Hematopoietic multipotent progenitor cell treated with erythropoietin and hydrocortisone succinate and interleukin-3 and kit ligand, for 8 days (in vitro differentiated cells): ENCODE data around the gene PDE1C.
A peak's percentile ranks its signal among the peaks of the same experiment; 100 is the strongest.

Source experiments
- DNase-seq: peaks from one replicate; pipeline ENCODE4 v3.0.0-alpha.2; 2015

PDE1C gene

DNA sequence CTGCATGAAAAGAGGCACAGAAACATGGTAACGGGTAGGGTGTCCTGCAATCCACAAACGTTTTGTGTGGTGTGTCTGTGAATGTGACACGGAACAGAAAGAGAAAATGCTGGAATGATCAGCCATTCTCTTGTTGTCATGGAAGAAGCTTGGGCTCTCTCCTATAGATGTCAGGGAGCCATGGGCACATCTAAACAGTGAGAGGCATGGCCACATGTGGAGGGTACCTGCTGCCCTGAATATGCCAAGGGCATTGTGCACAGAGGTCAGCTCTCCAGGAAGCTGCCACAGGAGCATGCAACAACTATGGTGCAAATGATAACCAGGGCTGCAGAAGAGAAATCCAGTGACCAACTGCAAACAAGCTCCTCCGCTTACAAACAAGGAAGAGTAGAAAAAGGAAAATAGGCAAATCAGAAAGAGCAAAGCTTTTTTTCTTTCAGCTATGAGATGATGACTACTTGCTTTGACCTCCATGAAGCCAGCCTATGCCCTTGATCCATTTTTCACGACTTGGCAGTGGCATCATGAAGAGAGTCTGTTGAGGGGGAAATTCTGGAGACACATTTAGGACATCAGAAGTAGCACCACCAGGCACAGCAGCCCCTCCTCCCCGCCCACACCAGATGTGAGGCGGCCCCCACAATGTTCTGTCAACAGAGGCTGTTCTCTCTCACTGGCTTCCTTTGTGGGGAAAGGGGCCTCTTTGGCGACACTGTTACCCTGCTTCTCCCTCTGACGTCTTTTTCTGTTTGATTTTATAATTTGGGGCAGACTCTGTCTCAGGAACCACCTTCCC is 4.8 kb upstream of the PDE1C start:
- no peak for DNase-seq

DNA sequence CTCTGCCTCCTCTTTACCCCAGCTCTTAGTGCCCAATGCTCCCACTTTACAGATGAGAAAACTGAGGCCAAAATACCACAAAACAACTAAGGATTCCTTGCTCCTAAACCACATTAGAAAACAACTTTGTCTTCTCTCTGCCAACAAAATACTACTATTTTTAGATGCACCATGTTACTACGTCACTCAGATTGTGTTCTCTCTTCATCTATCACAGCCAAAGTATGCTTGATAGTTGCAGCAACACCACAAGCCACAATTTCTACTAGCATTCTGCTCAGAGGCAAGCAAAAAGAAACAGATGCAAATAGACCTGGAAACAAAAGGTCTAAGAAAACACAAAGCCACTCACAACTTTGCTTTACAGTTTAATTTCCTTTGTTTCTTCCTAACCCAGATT is 3.3 kb upstream of the PDE1C start:
- DNase-seq, result no peak

DNA sequence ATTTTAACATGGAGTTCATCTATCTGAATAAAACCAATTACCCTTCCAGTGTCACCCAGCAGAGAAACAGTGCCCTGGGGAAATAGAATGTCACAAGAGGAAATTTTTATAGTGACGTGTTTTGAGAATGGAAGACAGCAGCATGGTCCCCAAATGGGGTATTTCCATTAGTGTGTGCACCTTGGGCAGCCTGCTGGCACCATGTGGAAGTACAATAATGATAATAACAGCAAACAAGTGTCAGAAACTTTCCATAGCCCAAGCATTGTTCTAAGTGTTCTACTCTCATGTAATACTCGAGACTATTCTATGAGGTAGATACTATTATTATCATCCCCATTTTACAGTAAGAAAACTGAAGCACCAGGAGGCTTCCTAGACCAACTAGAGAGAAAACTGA is 2.2 kb upstream of the PDE1C start:
- no peak for DNase-seq

DNA sequence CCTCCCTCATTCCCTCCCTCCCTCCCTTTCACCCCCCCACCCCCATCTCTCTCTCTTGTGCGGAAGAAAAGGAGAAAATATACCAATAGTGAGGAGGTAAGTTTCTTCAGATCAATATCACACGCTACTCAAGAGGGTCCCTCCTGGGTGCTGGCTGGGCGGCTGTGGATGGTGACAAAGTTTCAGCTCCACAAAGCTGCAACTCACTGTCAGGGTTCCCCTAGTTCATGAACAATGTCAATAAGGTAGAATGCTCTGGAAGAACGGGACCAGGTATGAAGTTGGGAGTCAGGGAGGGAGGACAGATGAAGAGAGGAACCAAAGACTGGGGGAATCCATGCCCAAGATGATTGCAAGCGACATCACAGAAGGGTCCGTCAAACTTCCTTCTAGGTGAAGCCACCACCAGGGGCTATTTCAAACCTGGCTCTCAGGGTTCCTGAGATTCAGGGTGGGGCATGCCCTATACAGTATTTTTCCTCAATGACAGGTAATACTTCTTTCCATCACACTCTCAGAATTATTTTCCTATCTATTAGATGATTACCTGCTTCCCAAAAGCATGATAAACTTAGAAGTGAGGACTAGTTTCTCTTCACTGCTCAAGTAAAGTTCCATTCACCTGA is 1.4 kb upstream of the PDE1C start:
- DNase-seq, result no peak

DNA sequence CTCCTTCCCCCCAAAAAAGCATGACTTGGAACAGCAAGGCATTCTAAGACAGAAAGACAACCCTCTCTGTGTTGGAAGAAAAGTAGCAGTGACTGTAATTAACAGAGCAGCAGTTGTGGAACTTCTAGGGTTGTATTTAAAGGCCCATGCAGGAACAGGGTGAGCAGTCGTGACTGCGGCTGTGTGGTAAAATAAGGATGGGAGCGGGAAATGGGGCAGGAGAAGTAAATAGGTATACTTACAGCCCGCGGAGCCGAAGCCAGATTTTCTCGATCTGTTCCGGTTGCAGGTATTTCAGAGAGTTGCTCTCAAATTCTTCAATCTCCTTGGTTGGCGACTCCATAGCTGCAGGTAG is 179 bp downstream of the PDE1C start:
- DNase-seq, result no peak

DNA sequence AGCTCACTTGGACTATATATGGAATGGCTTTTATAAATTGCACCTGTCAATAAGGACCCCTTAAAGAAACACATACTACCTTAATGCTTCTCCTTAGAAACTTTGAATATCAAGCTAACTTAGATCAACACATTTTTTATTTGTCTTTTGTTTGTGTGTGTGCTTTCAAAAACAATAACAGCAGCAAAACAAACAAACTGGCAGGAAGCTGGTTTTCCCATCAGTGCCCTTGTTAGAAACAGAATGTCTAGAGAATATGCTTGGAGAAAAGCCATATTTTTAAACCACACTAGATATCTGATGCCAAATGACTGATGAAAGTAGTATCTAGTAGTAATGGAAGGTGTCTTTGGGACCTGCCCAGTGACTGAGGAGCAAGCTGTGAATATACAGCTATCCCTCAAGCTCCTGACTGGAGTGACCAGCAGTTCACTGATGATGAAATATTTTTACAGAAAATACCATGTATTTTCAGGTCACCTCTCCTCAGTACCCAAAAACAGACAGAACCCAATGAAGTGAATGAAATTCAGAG is 1.0 kb downstream of the PDE1C start:
- no peak for DNase-seq

DNA sequence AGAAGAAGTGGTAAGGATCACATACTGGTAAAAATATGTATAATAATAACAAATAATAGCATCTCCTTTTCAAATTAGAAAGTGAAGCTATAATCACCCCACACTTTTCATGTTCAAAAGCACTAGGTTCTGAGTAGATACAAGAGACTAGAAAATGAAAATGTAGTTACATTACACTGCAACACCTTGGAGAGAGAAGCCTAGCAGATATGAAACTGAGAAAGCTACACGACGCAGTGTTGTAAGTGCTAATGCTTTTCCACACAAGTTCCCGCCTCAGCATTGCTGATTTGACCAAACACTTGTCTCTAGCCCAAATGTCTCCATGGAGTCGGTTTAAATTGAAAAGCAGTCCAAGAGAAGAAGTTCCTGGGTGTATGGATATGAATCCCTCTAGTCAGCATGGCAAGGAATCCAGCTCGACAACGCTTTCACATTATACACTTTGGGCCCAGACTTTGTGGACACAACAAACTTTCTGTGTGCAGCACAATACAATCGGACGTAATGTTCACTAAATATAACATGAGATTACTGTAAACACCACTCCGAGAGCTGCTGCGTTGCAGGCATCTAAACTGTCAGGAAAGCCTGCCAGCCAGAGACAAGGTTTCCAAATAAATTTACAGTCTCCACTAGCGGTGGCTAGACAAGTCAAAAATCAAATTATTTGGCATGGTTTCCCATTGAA is 1.7 kb downstream of the PDE1C start:
- no peak for DNase-seq

DNA sequence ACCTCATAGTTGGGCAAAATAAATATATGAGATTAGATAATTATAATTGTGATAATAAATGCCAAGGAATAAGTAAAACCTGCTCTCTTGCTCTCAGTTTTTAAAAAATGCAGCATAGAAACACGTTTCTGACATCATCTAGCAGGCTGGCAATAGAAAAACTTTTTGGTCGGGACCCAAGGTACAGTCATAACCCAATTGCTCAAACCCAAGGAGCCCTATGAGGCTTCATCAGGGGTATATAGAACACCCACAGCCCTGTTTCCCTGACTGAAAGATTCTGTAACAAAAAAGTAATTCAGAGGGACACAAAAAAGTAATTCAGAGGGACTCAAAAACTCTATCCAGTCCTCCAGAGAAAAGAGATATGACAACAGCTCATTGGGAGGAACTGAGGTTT is 3.8 kb downstream of the PDE1C start:
- no peak for DNase-seq

DNA sequence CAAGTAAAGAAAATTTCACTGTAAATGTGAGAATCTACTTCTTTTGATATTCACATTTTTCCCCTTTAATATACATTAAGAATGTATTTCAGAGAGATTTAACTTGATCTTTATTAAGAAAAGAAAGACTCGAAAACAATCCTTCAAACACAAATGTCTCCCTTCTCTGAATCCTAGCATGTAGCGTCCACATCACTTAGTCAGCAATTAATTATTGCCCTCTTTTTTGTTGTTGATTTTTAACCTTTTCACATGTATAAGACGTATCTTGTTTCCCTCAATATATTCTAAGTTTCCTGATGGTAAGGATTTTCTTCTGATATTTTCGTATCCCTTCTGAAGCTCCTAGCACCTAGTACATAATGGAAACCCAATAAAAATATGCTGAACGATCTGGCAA is 6.6 kb downstream of the PDE1C start:
- no peak for DNase-seq

DNA sequence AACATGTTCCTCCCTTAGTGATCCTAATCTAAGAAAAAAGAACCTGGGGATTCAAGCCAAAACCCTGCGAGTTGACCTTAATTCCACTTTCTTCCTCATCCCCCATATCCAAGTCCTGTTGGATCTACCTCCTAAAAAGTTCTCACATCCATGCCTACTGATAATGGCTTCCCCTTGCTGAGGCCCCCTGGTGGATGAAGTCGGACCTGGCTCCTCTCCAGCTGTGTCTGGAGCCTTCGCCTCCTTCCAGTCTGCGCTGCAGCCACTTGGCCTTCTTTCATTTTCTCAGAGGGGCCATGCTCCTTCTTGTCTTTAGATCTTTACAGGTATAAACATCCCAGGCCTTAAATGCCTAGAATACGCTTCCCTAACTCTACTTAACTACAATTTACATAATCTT is 8.1 kb downstream of the PDE1C start:
- peak; percentile 43 for DNase-seq

DNA sequence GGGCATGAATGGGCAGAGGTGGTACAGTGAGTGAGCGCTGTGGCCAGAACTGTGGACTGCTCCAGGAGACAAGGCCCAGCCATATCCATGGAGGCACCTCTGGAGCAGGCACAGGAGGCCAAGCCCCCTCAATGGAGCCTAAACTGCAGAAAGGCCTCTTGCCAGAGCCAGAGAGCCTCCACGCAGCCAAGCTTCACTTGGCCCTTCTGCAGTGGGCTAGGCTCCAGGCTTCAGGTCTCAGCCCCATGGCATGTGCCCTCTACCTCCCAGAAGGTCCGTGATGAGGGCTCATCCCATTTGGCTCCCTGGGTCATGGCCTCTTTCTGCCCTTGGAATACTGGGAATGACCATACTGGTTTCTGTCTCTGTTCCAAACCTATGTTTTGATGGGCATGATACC is 8.9 kb downstream of the PDE1C start:
- no peak for DNase-seq

DNA sequence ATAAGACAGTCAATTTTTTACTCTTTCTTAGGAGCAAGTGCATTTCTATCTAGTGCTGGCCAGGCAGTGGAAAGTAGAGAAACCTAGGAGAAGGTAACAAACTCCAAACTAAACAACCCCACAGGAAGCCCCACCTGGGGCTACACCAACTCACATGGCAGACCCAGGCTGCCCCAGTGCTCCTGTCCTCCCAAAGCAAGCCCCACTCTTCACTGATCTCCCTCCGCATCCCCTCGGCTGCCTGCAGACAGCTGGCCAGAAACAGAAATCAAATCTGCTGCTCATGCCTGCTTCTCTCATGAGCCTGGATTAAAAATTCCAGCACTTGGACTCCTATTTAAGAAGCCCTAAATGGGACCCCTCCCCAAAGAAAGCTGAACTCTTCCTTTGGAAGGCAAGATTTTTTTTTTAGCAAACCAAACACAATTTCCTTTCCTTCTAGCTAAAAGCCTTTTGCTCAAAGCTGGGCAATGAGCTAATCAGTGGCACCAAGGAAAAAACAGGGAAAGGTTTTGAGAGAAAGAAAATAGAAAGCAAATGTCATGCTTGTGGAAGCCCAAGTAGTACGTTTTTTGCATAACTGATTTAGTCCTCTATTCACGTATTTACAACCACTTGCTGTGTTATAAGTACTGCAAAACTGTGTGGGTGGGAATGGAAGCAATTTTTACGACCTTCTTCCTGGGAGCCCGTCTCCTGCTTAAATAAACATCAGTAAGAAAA is 10.8 kb downstream of the PDE1C start:
- DNase-seq, result no peak

DNA sequence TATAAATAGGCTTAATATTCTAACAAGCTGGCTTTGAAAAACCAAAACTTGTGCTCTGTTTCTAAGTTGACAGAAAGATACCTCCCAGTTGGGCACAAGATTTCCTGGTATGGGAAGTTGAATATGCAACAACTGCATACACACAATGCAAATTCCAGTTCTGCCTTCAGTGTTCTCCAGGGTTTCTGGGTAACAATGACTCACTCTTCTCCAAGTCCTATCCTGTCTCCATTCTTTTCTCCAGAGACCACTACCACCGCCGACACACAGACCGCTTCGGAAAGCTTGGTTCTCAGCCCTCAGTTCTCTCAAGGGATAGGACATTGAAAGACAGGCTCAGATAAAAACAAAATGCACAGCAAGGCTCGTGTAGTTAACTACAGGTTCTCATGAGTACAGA is 12.2 kb downstream of the PDE1C start:
- no peak for DNase-seq

DNA sequence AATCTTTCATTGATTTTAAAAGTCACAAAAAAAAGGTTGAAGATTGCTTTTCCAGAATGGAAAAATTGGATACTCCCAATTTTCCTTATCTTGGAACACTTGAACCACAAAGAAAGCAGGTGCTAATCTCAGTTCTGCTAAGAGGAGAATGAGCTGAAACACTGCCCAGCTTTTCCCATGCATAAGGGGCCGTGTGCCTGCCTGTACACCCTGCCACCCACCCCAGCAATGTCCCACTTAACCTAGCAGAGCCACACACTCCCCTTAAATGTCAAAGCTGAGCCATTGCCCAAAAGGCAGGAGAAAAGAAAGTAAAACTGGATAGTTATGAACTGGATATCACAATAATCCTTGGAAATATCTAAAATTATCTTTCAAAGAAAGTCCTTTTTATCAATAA is 13.4 kb downstream of the PDE1C start:
- no peak for DNase-seq

DNA sequence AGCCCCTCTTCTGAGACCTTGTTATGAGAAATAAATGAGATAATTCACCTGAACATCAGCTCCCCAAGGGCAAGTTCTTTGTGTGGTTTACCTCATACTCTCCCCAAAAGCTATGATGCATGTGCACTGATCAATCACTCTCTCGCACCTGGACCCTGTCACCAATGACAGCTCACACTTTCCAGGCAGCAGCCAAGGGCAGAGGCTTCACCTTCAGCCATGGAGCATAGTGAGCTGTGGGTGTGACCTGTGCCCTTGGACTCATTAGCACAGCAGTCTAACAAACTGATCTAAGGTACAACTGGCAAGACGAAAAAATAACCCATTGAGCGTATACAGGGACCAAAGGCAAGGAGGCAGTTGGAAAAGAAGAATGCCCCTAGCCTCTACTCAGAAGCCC is 17.0 kb downstream of the PDE1C start:
- DNase-seq, result no peak

DNA sequence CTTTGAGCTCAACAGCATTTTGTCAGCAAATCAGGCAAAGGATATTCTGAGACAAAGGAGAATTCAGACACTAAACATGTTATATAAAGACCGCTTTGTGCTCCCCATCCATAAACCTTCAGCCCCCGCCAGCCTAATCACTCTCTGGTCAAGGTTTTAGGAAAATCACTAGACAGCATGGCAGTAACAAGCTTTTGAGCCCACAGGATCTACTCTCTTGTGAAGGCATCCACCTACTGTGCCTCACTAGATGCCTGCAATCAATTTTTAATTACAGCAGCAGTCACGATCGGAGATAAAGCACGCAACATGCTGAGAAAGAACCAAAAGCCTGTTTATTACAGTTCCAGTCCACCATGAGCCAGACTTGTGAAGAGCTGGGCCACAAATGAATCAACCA is 19.1 kb downstream of the PDE1C start:
- no peak for DNase-seq

DNA sequence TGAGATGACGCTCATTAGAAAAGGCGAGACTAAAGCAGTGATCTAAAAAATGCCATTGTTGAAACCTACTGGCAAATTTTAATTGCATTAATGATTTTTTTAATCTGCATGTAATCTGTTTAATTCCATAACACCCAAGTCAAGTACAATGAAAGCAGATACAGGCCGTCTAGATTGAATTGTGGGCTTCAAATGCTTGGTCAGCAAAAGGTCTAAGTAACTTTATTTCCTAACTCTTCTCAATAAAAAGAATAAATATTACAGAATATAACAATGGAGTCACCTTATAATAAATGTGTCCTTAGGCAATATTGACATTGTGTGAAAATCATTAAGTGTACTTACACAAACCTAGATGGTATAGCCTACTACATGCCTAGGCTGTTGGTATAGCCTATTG is 20.6 kb downstream of the PDE1C start:
- DNase-seq, result no peak

DNA sequence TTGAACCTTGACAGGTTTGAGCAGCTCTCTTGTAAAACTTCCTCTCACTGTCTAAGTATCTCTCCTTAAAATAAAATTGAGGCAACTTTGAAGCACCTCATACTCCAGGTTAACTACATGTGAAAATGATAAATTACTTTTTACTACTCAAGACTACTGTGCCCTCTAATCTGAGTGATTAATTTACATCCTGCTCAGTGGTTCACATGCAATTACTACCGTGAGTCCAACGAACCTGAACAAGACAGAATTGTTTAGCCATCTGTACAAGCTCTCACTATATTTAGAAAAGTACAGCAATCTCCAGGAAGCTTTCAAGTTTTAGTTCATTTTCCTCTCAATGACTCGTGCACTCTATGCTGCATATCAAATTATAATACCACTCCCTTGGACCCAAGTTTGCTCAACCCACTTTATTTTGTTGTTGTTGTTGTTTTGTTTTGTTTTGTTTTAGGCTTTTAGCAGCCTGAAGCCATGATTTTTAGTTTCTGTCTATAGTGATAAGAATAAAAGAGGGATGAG is 21.2 kb downstream of the PDE1C start:
- no peak for DNase-seq

DNA sequence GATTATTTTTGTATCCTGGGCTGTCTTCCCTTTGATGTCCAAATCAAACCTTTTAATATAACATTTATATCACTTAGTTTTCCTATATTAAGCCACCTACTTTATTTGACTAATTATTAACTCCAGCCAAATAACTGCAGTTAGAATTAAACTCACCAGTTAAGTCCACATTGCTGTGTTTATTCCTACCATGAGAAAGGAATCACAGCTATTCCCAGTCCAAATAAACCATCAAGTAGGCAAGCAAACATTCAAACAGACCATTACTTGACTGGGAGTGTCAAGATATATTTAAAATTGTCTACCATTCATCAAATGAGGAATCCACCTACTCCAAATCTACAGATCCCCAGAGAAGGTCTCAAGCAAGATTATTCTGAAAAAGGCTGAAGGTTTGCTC is 22.4 kb downstream of the PDE1C start:
- DNase-seq, result no peak

DNA sequence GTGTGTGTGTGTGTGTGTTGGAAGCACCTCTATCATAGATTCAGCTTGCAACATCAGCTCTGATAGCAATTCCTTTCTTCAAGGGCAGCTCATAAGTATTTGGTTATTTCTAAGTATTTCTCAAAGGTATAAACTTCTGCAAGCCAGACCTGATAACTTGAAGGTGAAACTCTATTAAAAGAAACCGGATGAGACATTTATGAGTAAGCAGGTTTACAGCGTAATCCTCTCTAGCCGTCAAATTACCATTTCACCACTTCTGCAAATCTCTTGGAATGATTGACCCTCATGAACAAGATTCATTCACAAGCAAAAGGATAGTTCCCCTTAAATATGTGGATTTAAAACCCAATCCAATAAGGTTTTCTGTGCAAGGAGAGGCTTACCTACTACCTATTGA is 23.1 kb downstream of the PDE1C start:
- DNase-seq, result no peak

DNA sequence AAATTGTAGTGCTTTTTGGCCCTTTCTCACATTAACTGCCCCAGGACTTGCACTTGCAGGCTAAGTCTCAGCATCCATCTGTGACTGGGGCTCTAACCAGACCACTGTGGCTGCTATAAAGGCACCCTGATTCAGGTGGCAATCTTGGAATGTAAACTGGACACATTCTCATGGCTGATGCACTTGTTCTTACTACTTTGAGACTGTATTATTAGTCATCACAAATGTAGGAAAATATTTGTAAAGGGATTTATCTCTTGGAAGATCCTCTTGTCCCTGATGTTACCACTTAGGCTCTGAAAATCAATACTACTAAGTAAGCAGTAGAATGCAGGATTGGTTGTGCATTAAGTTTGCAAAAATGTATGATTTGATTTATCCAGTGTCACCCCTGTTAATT is 25.0 kb downstream of the PDE1C start:
- no peak for DNase-seq

DNA sequence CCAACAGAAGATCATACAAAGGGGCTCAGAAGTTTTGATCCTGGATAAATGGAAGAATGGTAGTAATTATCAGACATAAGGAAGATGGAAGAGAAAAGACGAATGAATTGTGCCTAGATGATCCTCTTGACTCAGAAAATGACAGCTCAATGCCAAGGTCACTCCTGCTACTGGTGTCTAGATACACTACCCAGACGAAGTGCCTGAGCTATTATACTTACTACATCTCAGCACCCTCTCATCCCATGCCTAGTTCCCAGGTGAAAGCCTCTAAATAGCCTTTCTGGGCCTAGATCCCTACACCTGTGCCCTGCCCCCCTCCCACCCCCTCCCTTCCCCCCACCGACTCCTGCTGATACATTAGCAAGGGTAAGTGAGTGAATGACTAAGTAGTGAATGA is 25.5 kb downstream of the PDE1C start:
- DNase-seq, result no peak

DNA sequence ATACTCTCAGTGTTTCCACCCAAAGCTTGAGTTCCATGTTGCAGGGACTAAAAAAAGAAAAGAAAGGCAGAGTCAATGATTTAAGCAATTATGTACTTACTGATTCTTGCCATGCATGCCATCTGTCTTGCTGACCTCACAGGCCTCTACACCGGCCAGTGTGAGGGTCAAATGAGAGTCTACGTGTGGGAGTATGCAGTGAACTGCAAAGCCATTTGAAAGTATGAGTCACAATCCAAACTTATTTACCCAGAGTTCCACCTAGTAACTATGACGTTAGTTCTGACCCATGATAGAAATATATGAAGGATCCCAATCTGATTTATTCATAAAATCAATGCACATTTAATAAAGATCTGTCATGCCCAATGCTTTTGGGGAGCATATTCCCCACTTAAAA is 26.5 kb downstream of the PDE1C start:
- DNase-seq, result no peak
